IPS DF 19.7 (cell line): Measurements from ENCODE around the gene PDCD2L.
"Not testable (repeated sequence)": the region's sequence is repeated elsewhere in the genome, so short reads cannot be mapped to it uniquely, and the experiment has no call there.

ENCODE experiments used
- DNase-seq: peaks from one replicate; pipeline ENCODE4 v3.0.0-alpha.2; 2013; ENCODE audit warnings: low read depth, low spot score

PDCD2L gene

DNA sequence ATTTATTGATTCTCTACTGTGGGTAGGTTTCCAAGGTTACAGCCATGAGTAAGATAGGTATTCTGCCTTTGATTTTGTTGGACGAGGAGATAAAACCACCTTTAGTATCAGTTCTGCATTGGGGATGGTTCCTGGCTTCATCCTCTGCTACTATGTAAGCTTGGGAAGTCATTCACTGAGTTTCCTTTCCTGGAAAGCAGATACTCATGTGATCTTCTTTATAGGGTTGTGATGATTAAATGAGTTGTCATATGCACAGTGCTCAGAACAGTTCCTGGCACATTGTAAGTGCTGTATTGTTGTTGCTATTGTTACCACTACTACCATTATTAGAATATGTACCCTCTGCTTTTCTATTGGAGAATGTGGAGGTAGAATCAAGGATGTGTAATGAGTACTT, 64.2 kb downstream of the PDCD2L start:
- DNase-seq: no peak

DNA sequence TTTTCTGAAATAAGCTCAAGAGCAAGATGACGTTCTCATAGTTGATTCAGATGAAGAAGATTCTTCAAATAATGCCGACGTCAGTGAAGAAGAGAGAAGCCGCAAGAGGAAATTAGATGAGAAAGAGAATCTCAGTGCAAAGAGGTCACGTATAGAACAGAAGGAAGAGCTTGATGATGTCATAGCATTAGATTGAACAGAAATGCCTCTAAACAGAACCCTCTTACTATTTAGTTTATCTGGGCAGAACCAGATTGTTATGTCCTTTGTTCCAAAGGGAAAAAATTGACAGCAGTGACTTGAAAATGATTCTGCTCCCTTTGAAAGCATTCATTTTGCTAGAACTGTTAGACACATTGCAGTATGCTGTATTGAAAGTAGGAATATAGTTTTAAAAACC, 64.8 kb downstream of the PDCD2L start:
- DNase-seq: not testable (repeated sequence)

DNA sequence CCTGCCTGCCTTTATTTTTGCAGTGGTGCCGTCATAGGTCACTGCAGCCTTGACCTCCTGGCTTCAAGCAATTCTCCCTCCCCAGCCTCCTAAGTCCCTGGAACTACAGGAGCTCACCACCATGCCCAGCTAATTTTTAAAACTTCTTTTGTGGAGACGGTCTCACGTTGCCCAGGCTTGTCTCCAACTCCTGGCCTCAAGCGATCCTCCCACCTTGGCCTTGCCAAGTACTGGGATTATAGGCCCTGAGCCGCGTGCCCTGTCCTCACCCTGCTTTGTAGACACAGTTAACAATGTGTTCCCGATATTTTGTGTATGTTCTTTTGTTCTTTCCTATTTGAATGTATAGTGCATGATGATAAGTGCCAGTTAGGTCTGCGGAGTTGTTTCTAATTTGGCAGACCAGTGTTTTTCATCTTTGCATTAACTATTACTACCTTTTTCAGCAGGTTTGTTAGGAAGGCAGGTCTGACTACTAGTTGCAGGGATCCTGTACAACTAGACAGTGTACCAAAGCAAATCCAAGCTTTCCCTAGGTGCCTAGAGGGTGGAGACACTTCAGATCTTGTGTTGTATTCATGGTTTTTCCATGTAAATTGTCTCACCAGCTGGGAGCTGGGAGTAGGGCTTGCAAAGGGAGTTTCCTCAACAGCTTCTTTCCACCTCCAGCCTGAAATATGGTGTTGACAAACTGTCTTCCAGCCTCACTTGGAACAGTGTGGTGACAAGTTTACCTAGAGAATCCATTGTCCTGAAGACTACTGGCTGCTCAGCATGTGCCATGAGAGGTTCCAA, 67.9 kb downstream of the PDCD2L start:
- DNase-seq: no peak

DNA sequence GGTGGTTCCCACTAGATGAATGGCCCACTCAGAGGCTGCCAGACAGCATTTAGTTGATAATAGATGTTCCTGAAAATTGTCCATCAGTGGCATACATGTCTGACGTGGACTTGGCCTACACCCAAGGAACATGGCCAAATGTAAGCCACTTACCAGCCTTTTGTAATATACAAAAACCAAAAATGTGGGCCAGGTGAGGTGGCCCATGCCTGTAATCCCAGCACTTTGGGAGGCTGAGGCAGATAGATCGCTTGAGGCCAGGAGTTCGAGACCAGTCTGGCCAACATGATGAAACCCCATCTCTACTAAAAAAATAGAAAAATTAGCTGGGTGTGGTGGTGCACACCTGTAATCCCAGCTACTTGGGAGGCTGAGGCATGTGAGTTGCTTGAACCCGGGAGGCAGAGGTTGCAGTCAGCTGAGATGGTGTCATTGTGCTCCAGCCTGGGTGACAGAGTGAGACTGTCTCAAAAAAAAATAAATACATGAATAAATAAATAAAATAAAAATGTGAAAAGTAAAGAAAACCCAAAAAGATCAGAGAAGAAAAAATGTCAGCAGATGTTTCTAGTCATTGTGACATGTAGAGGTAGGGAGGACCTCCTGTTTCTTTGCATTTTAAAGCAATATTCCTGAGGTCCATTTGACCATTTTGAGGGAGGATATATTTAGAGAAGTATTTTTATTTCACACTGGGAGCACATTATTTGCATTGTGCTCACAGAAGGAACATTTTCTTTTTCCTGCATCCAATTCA, 70.2 kb downstream of the PDCD2L start:
- no peak for DNase-seq

DNA sequence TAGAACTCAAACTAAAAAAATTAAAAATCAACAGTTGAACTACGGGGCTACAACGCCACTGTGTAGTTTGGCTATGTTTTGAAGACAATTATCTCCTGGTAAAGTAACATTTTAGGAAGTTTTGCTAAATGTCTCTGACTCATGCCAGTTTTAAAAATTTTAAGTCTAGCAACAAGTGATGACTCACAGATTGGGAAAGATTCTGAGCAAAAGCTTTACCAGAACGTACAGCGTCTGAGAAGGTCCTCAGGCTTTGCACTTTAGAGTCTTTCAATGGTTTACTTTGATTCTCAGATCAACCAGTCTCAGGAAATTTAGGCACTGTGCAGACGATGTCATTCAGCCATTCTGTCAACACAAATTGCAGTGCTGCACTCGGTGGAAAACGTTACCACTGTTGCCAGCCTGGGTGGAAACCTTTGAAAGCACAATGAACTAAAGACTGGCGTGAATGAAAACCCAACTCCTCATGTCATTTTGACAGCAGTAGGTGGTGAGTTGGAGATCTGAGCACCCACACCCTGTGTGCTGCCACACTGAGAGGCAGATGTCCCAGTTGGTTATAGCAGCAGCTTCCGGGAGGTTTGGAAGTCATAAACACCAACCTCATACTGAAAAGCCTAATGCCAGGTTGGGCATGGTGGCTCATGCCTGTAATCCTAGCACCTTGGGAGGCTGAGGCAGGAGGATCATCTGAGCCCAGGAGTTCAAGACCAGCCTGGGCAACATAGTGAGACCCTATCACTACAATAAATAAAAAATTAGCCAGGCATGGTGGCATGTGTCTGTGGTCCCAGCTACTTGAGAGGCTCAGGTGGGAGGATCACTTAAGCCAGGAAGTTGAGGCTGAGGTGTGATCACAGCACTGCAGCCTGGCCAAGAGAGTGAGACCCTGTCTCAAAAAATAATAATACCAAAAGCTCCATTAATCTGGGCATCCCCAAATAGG, 71.1 kb downstream of the PDCD2L start:
- no peak for DNase-seq
